Measurements from ENCODE around the gene ADAMTSL3. TPM values are rescaled to one million over a fixed set of nuclear protein-coding genes. Genes with fewer than 3 reads are reported as not detected.

ADAMTSL3 gene
- total RNA-seq, 1 experiment from 2014 or later = 2.6 TPM

DNA sequence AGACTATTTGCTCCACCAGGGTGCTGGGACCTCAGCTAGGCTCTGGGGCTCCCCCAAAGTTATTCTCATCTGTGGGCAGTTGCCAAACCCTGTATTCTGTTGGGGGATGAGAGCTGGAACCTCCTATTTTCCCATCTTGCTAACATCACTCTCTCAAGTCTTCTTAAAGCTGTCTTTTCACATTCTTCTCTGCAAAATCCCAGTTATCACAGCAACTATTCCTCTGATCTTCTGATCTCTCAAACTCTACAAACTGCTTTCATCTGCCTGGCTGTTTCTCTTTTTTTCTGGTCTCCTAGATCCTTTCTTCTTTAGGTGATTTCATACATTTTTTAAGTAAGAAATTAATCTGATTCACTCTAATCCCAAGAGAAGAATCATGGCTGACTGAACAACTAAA, 10.7 kb upstream of the ADAMTSL3 start:
- Histone ChIP-seq H3K4me3 (no peak overlapping the region), H3K36me3 (no peaks in the 10 kb centered on the region), H3K27ac (no peak overlapping the region), H3K27me3 (replicated peaks) (no peaks in the 10 kb centered on the region), H3K9me3 (replicated peaks) (no peaks in the 10 kb centered on the region), H3K4me1 (replicated peaks) (no peaks in the 10 kb centered on the region)
- DNase-seq (ENCODE audit: low read depth in 1 of 2, low spot score in 2 of 2) = no peak

DNA sequence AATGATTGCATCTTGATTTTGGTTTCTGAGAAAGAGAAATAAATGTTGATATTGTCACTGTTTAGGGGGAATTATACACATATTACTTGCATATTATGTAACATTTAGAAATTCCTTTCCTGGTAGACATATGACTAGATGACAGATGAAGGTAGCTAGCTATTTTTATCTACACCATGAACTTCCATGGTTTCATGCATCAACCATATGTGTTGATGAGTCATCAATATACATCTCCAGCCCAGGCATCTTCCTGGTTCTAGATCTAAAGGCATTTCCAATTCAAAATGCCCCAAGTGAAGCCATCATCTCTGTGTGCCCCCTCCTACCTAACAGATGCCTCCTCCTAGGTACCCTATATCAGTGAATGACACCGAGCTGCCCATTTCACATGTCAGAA, 9.5 kb upstream of the ADAMTSL3 start:
- H3K9me3 ChIP-seq (replicated peaks) = no peaks in the 10 kb centered on the region
- no peaks in the 10 kb centered on the region for H3K27me3 ChIP-seq (replicated peaks)
- no peaks in the 10 kb centered on the region for H3K36me3 ChIP-seq
- no peak overlapping the region for H3K4me3 ChIP-seq
- no peaks in the 10 kb centered on the region for H3K4me1 ChIP-seq (replicated peaks)
- no peak for DNase-seq (ENCODE audit: low read depth in 1 of 2, low spot score in 2 of 2)
- H3K27ac ChIP-seq = no peak overlapping the region

DNA sequence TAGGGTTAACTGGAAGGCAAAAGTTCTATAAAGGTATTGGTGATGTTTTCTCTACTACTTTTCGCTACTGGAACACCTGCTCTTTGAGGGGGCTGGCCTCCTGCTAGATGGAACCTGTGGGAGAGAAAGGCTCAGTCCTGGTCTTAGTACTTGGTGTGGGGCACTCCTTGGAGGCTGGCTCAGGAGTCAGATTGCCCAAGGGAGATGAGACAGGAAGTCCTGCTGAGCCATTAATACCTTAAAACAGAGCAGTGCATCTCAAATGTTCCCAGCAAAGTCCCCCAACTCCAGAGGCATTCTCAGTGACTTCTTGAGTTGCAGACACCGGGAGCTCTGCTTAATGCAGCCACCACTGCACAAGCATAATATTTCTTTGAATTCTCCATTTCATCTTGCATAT, 3.1 kb upstream of the ADAMTSL3 start:
- Histone ChIP-seq H3K27me3 (replicated peaks) (no peaks in the 10 kb centered on the region; the same call in 1 of the 2 replicates), H3K36me3 (no peaks in the 10 kb centered on the region), H3K27ac (no peak overlapping the region), H3K4me3 (no peak overlapping the region), H3K9me3 (replicated peaks) (0 out of 2 replicates have a peak, but pooled peaks cover 8% of the 10 kb centered on the region), H3K4me1 (replicated peaks) (peaks cover 6% of the 10 kb centered on the region; the same call in 1 of the 2 replicates)
- no peak for DNase-seq (ENCODE audit: low read depth in 1 of 2, low spot score in 2 of 2)

DNA sequence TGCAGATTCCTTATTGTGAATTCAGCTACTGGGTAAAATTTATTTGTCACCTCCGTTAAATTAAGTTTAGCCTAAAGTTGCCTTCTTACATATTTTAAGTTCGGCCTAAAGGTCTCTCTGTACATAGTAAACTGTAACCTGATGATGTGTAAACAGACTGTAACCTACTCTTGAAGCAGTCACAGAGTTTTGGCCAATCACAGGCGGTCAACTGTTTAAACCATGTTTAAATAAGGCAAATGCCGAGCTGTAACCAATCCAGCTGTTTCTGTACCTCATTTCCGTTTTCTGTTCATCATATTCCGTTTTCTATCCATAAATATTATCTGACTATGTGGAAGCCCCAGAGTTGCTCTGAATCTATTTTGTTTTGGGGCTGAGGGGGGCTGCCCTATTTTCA, 2.4 kb upstream of the ADAMTSL3 start:
- Histone ChIP-seq H3K27me3 (replicated peaks) (no peaks in the 10 kb centered on the region; the same call in 1 of the 2 replicates), H3K4me1 (replicated peaks) (peaks cover 6% of the 10 kb centered on the region; the same call in 1 of the 2 replicates), H3K27ac (no peak overlapping the region), H3K9me3 (replicated peaks) (0 out of 2 replicates have a peak, but pooled peaks cover 8% of the 10 kb centered on the region), H3K4me3 (no peak overlapping the region), H3K36me3 (no peaks in the 10 kb centered on the region)
- DNase-seq (ENCODE audit: low read depth in 1 of 2, low spot score in 2 of 2) = no peak

DNA sequence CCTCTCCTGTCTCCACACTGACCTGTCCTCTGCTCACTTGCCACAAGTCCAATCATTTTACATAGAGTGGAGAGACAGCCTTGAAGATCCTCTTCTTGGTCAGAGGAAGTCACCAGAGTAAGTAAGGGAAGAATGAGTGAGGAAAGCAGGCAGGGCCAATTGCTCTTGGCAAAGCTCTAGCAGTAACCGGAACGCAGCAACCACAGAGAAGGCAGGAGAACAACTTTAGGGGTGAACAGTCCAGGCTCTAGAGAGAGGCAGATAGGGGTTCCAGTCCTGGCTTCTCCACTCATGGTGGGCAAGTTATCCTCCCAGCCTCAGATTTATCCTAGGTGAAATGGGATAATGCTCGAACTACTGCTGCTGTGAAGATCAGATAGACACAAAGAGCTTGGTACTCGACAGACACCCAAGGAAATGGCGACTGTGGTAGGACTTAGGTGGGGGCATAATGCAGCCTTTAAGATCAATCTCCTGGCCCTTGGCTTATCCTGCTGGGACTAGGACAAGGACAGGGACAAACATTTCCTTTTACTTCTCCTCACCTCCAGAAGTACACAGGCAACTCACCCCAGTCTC, 1.2 kb upstream of the ADAMTSL3 start:
- Histone ChIP-seq H3K27me3 (replicated peaks) (no peaks in the 10 kb centered on the region; the same call in 1 of the 2 replicates), H3K9me3 (replicated peaks) (0 out of 2 replicates have a peak, but pooled peaks cover 8% of the 10 kb centered on the region), H3K4me1 (replicated peaks) (peaks cover 6% of the 10 kb centered on the region; the same call in 1 of the 2 replicates), H3K4me3 (no peak overlapping the region), H3K36me3 (no peaks in the 10 kb centered on the region), H3K27ac (no peak overlapping the region)
- DNase-seq (ENCODE audit: low read depth in 1 of 2, low spot score in 2 of 2) = no peak

DNA sequence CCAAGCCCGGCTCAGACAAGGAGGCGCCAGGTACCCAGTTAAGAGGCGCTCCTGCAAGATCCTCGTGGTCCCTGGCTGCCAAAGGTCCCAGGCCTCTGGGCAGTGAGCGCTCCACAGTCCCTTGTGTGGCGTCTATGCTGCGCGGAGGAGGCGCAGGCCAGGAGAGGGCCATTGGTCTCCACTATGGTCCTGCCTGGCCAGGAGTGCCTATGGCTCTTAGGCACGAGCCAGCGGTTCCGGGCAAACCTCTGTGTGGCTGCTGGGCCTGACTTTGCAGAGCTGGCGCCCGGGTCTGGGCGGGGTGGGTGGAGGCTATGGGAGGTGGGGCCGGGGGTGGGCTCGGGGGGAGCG, 660 bp upstream of the ADAMTSL3 start:
- no peak overlapping the region for H3K4me3 ChIP-seq
- H3K27ac ChIP-seq = no peak overlapping the region
- no peaks in the 10 kb centered on the region; the same call in 1 of the 2 replicates for H3K27me3 ChIP-seq (replicated peaks)
- 0 out of 2 replicates have a peak, but pooled peaks cover 8% of the 10 kb centered on the region for H3K9me3 ChIP-seq (replicated peaks)
- DNase-seq (ENCODE audit: low read depth in 1 of 2, low spot score in 2 of 2) = no peak
- H3K4me1 ChIP-seq (replicated peaks) = peaks cover 6% of the 10 kb centered on the region; the same call in 1 of the 2 replicates
- H3K36me3 ChIP-seq = no peaks in the 10 kb centered on the region

DNA sequence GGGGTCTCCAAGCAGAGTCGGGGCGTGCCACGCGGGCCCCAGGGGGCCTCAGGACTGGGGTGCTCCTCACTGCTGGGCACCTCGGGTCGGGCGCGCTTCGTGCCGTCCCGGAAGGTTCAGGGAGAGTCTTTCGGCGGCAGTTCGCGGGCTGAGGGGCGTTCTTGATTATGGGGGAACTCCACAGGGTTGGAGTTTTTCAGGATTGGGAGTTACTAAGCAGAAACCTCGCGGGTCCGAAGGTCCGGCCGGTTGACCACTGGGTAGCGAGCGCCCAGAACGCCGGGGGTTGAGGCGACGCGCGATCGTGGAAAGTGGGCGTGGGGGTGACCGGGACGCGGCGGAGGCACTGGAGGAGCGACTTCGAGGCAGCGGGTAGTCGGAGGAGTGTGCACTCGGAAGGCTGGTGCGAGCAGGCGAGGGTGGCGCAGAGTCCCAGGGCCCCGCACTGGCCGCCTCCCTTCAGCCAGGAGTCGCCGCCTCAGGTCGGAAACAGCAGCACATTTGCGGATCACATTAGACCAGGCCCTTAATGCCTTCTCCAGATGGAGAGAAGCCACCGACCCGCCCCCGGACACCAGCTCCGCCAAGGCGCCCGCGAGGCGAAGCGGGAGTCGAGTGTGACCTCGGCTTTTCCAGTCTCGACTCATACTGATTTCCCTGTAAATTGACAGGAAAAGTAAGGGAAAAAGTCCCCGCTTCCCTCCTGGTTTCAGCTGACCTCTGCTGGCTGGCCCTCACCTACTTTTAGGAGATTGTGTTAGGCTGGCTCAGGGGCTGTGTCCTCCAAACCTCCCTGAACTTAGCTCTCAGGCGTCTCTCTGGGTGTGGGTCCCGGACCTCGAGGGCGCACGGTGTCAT, 685 bp downstream of the ADAMTSL3 start:
- 0 out of 2 replicates have a peak, but pooled peaks cover 8% of the 10 kb centered on the region for H3K9me3 ChIP-seq (replicated peaks)
- DNase-seq (ENCODE audit: low read depth in 1 of 2, low spot score in 2 of 2) = no peak

DNA sequence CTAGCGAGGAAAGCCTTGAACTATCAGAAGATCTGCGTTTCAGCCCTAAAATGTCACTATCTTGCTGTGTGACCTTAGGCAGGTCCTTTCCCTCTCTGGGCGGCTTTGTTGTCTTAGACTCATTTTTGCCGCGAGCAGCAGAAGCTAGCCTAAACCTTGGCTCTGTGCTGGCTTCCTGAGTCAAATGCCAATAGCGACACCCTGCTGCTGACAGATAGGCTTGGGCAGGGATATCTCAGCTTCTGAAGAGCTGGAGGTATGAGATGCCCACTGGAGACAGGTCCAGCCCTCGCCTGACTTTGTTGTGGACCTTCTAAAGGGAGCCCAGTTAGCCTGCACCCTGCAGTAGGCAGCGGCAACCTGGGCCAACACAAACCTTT, 1.3 kb downstream of the ADAMTSL3 start:
- Histone ChIP-seq H3K36me3 (no peaks in the 10 kb centered on the region), H3K4me1 (replicated peaks) (peaks cover 6% of the 10 kb centered on the region; the same call in 1 of the 2 replicates), H3K27me3 (replicated peaks) (no peaks in the 10 kb centered on the region; the same call in 1 of the 2 replicates), H3K4me3 (no peak overlapping the region), H3K27ac (no peak overlapping the region), H3K9me3 (replicated peaks) (0 out of 2 replicates have a peak, but pooled peaks cover 8% of the 10 kb centered on the region)
- DNase-seq (ENCODE audit: low read depth in 1 of 2, low spot score in 2 of 2) = no peak

More for the DNA sequence above, 685 bp downstream of the ADAMTSL3 start:
- peak overlapping the region; percentile 29; the same call in 1 of the 2 replicates for H3K4me3 ChIP-seq
- H3K27ac ChIP-seq = no peak overlapping the region
- H3K36me3 ChIP-seq = no peaks in the 10 kb centered on the region
- H3K27me3 ChIP-seq (replicated peaks) = no peaks in the 10 kb centered on the region; the same call in 1 of the 2 replicates
- H3K4me1 ChIP-seq (replicated peaks) = peaks cover 6% of the 10 kb centered on the region; the same call in 1 of the 2 replicates

DNA sequence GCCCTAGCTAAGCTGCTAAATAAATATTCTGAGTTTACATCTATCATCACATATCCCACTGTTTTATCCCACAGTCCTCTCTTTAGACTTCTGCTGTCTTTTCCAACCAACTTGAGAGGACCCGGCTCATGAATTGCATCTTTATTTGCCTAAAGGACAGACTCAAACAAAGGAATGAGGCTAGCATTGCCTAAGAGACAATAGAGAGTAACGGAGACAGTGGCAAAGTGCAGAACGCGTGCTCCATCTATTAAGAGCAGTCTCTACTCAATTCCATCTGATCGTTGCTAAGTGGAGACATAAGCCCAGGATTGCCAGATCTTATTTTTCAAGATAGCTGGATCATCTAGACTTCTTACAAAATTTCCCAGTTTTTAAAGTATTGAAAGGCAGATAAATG, 2.3 kb downstream of the ADAMTSL3 start:
- DNase-seq (ENCODE audit: low read depth in 1 of 2, low spot score in 2 of 2) = no peak
- H3K27ac ChIP-seq = no peak overlapping the region
- no peaks in the 10 kb centered on the region for H3K36me3 ChIP-seq
- H3K9me3 ChIP-seq (replicated peaks) = 0 out of 2 replicates have a peak, but pooled peaks cover 8% of the 10 kb centered on the region
- H3K27me3 ChIP-seq (replicated peaks) = no peaks in the 10 kb centered on the region; the same call in 1 of the 2 replicates
- peaks cover 6% of the 10 kb centered on the region; the same call in 1 of the 2 replicates for H3K4me1 ChIP-seq (replicated peaks)
- H3K4me3 ChIP-seq = no peak overlapping the region

DNA sequence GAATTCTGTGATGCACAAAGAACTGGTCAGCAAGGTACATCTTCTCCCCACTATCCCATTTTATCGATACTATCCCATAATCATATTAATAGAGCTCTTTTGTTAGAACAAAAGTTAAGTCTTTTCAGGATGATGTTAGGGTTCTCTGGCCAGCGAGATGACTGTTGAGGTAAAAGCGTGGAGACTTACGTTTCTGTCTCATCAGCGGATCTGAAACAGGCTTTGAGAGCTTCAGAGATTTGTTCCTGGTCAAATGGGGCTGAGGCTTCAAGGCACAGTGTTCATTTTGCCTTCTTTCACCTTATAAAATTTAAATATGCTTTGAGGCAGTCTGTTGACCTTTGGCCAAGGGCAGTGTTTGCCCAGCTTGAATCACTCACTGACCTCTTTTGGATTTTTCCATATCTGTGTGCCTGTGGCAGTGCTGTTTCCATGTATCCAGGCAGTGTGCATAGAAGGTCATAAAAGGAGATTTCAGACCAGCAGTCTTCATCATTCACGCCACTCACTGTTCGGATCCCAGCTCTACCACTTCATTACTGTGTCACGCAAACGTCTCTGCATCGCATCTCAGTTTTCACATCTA, 3.1 kb downstream of the ADAMTSL3 start:
- Histone ChIP-seq H3K4me3 (no peak overlapping the region), H3K4me1 (replicated peaks) (peaks cover 6% of the 10 kb centered on the region; the same call in 1 of the 2 replicates), H3K9me3 (replicated peaks) (0 out of 2 replicates have a peak, but pooled peaks cover 8% of the 10 kb centered on the region), H3K27me3 (replicated peaks) (no peaks in the 10 kb centered on the region), H3K27ac (no peak overlapping the region), H3K36me3 (no peaks in the 10 kb centered on the region)
- no peak for DNase-seq (ENCODE audit: low read depth in 1 of 2, low spot score in 2 of 2)

DNA sequence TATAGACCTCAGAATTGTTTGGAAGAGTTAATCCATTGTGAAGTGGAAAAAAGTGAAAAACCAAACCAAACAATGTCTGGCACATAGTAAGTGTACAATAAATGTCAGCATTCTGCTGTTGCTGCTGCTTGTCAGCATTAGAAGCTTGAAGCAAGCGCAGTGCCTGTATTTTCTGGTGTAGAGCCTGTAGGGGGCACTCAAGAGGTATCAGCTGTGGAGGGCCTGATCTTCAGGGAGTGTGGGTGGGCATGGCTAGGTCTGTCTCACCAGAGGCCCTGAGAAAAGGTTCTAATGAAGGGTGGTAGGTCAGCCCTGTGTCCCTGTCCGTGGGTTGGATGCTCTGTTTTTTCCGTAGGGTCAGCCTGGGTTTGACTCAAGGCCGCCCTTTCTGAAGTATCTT, 3.6 kb downstream of the ADAMTSL3 start:
- H3K36me3 ChIP-seq = no peaks in the 10 kb centered on the region
- H3K4me1 ChIP-seq (replicated peaks) = peaks cover 6% of the 10 kb centered on the region; the same call in 1 of the 2 replicates
- H3K27me3 ChIP-seq (replicated peaks) = no peaks in the 10 kb centered on the region
- no peak overlapping the region for H3K4me3 ChIP-seq
- H3K9me3 ChIP-seq (replicated peaks) = 0 out of 2 replicates have a peak, but pooled peaks cover 6% of the 10 kb centered on the region
- no peak for DNase-seq (ENCODE audit: low read depth in 1 of 2, low spot score in 2 of 2)
- H3K27ac ChIP-seq = no peak overlapping the region

DNA sequence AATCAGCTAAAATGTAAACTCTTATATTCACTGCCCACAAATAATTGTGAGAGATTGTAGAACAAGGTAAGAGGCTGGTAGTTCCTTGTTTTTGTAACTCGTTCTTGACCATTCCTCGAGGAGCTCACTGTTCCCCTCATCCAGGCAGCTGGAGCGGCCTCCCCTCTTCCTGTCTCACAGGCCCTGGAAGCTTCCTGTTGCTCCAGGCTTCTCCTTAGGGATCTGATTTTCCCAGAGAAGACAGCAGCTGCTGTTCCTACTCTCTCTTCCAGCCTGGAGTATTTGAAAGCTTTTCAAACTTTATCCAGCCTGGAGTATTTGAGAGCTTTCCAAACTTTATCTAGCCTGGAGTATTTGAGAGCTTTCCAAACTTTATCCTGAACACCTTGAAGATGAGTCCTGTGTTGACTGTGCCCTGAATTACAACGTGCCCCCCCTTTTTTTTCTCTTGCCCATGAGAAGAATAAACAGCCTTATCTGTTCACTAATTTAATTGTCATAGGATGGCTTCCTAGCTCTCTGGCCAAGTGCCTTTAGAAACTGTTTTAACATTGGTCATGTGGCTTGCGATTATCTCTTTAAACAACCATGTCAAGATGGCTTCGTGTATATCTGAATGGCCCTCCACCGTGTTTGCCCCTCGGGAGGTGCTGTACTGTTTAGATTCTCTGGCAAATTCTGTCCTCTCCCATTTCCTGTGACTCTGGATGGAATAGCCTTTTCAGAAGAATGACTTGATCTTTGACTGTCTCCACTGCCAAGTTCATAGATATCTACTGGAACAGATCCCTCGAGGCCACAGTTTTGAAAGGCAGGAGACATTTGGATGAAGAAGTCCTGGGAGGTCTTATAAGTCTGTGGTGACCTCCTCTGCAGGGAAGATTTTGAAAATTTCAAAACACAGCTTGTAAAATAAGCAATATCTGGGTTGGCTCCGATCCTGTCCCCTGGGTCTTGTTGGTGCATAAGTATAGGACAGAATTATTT, 4.8 kb downstream of the ADAMTSL3 start:
- Histone ChIP-seq H3K27me3 (replicated peaks) (no peaks in the 10 kb centered on the region), H3K4me3 (no peak overlapping the region), H3K36me3 (no peaks in the 10 kb centered on the region), H3K4me1 (replicated peaks) (peaks cover 6% of the 10 kb centered on the region; the same call in 1 of the 2 replicates), H3K9me3 (replicated peaks) (0 out of 2 replicates have a peak, but pooled peaks cover 6% of the 10 kb centered on the region), H3K27ac (no peak overlapping the region)
- DNase-seq (ENCODE audit: low read depth in 1 of 2, low spot score in 2 of 2) = no peak

Data from SJSA1 (cell line).